ENCODE results near the gene PPAN.

The PPAN gene

DNA sequence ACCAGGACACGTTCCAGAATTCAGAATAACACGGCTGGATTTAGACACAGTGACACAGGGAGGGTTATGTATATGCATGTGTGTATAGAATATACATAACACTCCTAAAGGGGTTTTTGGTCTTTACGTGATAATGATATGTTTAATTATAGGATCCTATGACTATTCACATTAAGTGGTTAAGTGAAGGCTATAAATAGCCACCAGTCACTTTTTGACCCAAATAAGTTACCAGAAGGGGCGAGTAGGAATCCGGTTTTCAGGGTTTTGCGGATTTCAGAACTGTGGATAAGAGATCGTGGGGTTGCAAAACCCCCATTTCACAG is 10.6 kb upstream of the PPAN start:
- Histone ChIP-seq H3K4me1 (ENCODE audit: insufficient read depth, low read length) (no peaks in the 10 kb centered on the region), H3K9me3 (ENCODE audit: insufficient read depth, low read depth, low read length) (no peaks in the 10 kb centered on the region), H3K27ac (ENCODE audit: low read length) (no peak overlapping the region), H3K27me3 (ENCODE audit: insufficient read depth, low read length) (peaks cover 29% of the 10 kb centered on the region), H3K36me3 (ENCODE audit: insufficient read depth, low read depth, low read length) (no peaks in the 10 kb centered on the region), H3K9ac (ENCODE audit: low read depth, low read length) (no peak overlapping the region), H3K4me3 (ENCODE audit: low read length) (no peak overlapping the region)

DNA sequence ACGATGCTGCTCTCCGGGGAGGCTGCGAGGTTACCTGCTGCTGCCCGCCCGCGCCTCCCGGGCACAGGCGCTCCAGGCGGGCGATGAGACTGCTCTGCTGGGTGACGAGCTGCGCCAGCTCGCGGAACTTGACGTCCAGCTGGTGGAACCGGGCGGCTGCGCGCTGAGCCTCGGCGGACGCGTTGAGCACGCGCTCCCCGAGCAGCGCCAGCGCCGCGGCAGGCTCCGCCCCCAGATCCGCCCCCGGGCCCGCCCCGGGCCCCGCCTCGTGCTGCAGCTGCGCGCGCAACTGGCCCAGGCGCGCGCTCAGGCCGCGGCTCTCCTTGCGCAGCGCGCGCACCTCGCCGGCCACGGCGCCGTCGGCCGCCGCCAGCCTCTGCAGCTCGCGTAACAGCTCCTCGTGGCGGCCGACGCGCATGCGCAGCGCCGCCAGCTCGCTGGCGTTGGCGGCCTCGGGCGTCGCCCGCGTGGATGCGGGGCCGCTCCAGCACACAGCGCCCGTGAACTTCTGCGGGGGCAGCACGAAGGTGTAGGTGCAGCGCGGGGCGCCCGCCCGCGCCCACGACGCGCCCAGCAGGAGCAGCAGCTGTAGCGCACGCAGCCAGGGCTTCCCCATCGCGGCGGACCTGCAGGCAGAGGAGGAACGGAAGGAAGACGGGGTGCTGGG is 10.1 kb upstream of the PPAN start:
- Histone ChIP-seq H3K27me3 (ENCODE audit: insufficient read depth, low read length) (peaks cover 29% of the 10 kb centered on the region), H3K9me3 (ENCODE audit: insufficient read depth, low read depth, low read length) (no peaks in the 10 kb centered on the region), H3K4me3 (ENCODE audit: low read length) (peak overlapping the region; percentile 60; the same call in 1 of the 2 replicates), H3K27ac (ENCODE audit: low read length) (no peak overlapping the region), H3K4me1 (ENCODE audit: insufficient read depth, low read length) (no peaks in the 10 kb centered on the region), H3K9ac (ENCODE audit: low read depth, low read length) (peak overlapping the region; percentile 79; the same call in 1 of the 2 replicates), H3K36me3 (ENCODE audit: insufficient read depth, low read depth, low read length) (no peaks in the 10 kb centered on the region)

- Histone ChIP-seq H3K27ac (ENCODE audit: low read length) (no peak overlapping the region), H3K4me1 (ENCODE audit: insufficient read depth, low read length) (no peaks in the 10 kb centered on the region), H3K9ac (ENCODE audit: low read depth, low read length) (peak overlapping the region; percentile 79; the same call in 1 of the 2 replicates), H3K4me3 (ENCODE audit: low read length) (peak overlapping the region; percentile 60; the same call in 1 of the 2 replicates), H3K36me3 (ENCODE audit: insufficient read depth, low read depth, low read length) (no peaks in the 10 kb centered on the region), H3K27me3 (ENCODE audit: insufficient read depth, low read length) (peaks cover 29% of the 10 kb centered on the region), H3K9me3 (ENCODE audit: insufficient read depth, low read depth, low read length) (no peaks in the 10 kb centered on the region)
Observed at GRCh38 chr19:10096615-10096963, 9.6 kb upstream of the PPAN start.

- Histone ChIP-seq H3K4me1 (ENCODE audit: insufficient read depth, low read length) (no peaks in the 10 kb centered on the region), H3K9me3 (ENCODE audit: insufficient read depth, low read depth, low read length) (no peaks in the 10 kb centered on the region), H3K4me3 (ENCODE audit: low read length) (no peak overlapping the region), H3K36me3 (ENCODE audit: insufficient read depth, low read depth, low read length) (no peaks in the 10 kb centered on the region), H3K27ac (ENCODE audit: low read length) (no peak overlapping the region), H3K27me3 (ENCODE audit: insufficient read depth, low read length) (peaks cover 19% of the 10 kb centered on the region), H3K9ac (ENCODE audit: low read depth, low read length) (no peak overlapping the region)
Observed at GRCh38 chr19:10100163-10100785, 5.9 kb upstream of the PPAN start.

DNA sequence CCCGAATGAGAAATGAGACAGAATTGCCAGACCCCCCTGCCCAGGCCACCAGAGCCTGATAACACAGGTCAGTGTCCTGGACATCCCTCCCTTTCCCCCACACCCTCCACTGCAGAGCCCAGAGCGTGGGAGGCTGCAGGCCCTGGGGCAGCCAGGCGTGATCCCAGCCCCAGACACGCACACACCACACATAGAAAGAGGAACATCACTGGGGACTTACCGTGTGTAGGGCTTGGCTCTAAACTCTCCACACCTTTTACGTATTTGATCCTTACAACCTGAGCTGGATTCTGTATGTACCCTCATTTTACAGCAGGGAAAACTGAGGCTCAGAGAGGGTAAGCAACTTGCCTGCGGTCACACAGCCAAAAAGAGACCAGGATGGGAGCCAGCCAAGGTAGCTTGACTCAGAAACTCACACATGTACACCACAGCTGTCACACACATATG is 3.4 kb upstream of the PPAN start:
- Histone ChIP-seq H3K27ac (ENCODE audit: low read length) (no peak overlapping the region), H3K9me3 (ENCODE audit: insufficient read depth, low read depth, low read length) (no peaks in the 10 kb centered on the region), H3K27me3 (ENCODE audit: insufficient read depth, low read length) (no peaks in the 10 kb centered on the region), H3K4me1 (ENCODE audit: insufficient read depth, low read length) (no peaks in the 10 kb centered on the region; the same call in 1 of the 2 replicates), H3K9ac (ENCODE audit: low read depth, low read length) (no peak overlapping the region), H3K4me3 (ENCODE audit: low read length) (no peak overlapping the region), H3K36me3 (ENCODE audit: insufficient read depth, low read depth, low read length) (peaks cover 7% of the 10 kb centered on the region)

DNA sequence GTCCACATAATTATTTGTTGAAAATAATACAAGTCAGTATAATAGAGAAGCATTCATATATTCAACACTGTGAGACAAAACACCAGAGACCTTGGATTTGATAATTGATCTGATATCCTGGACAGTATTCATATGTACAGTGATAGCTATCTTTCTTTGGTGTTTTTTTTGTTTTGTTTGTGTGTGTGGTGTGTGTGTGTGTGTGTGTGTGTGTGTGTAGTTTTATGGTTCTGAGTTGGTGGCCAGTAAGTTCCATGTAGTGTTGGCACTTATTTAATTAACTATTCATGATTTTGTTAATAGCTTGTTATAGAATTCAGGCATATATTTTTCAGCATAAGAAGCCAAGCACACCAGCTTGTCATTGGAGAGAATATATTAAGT is 2.0 kb upstream of the PPAN start:
- Histone ChIP-seq H3K27ac (ENCODE audit: low read length) (no peak overlapping the region), H3K27me3 (ENCODE audit: insufficient read depth, low read length) (no peaks in the 10 kb centered on the region), H3K36me3 (ENCODE audit: insufficient read depth, low read depth, low read length) (peaks cover 20% of the 10 kb centered on the region), H3K4me3 (ENCODE audit: low read length) (no peak overlapping the region), H3K4me1 (ENCODE audit: insufficient read depth, low read length) (no peaks in the 10 kb centered on the region; the same call in 1 of the 2 replicates), H3K9me3 (ENCODE audit: insufficient read depth, low read depth, low read length) (no peaks in the 10 kb centered on the region), H3K9ac (ENCODE audit: low read depth, low read length) (no peak overlapping the region)

GRCh38 chr19:10104665-10105508 is 1.3 kb upstream of the PPAN start:
- Histone ChIP-seq H3K4me3 (ENCODE audit: low read length) (no peak overlapping the region), H3K9ac (ENCODE audit: low read depth, low read length) (no peak overlapping the region), H3K36me3 (ENCODE audit: insufficient read depth, low read depth, low read length) (peaks cover 28% of the 10 kb centered on the region), H3K9me3 (ENCODE audit: insufficient read depth, low read depth, low read length) (no peaks in the 10 kb centered on the region), H3K27me3 (ENCODE audit: insufficient read depth, low read length) (no peaks in the 10 kb centered on the region), H3K4me1 (ENCODE audit: insufficient read depth, low read length) (no peaks in the 10 kb centered on the region; the same call in 1 of the 2 replicates), H3K27ac (ENCODE audit: low read length) (no peak overlapping the region)

- no peaks in the 10 kb centered on the region; the same call in 1 of the 2 replicates for H3K4me1 ChIP-seq (ENCODE audit: insufficient read depth, low read length)
- H3K27ac ChIP-seq (ENCODE audit: low read length) = no peak overlapping the region
- peak overlapping the region; percentile 96; the same call in 1 of the 2 replicates for H3K9ac ChIP-seq (ENCODE audit: low read depth, low read length)
- H3K9me3 ChIP-seq (ENCODE audit: insufficient read depth, low read depth, low read length) = no peaks in the 10 kb centered on the region
- no peaks in the 10 kb centered on the region for H3K27me3 ChIP-seq (ENCODE audit: insufficient read depth, low read length)
- peaks cover 35% of the 10 kb centered on the region for H3K36me3 ChIP-seq (ENCODE audit: insufficient read depth, low read depth, low read length)
- peak overlapping the region; percentile 98; the same call in 1 of the 2 replicates for H3K4me3 ChIP-seq (ENCODE audit: low read length)
Observed at GRCh38 chr19:10105509-10106099, 558 bp upstream of the PPAN start.

DNA sequence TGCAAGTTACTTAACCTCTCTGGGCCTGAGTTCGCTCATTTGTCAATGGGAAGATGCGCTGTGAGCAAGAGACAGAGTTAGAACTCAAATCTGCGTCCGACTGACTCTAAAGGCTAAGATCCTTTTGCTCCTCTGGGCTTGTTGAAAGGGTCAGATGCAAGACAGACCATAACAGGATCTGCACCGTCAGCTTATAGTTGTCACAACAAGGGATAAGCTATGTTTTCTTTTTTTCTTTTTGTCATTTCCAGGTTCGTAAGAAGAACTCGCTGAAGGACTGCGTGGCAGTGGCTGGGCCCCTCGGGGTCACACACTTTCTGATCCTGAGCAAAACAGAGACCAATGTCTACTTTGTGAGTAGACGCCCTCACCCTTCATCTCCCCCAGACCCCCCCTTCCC is 1.1 kb downstream of the PPAN start:
- peak overlapping the region; percentile 98 for H3K4me3 ChIP-seq (ENCODE audit: low read length)
- peaks cover 46% of the 10 kb centered on the region for H3K36me3 ChIP-seq (ENCODE audit: insufficient read depth, low read depth, low read length)
- no peaks in the 10 kb centered on the region for H3K27me3 ChIP-seq (ENCODE audit: insufficient read depth, low read length)
- H3K27ac ChIP-seq (ENCODE audit: low read length) = no peak overlapping the region
- no peaks in the 10 kb centered on the region for H3K9me3 ChIP-seq (ENCODE audit: insufficient read depth, low read depth, low read length)
- peak overlapping the region; percentile 96; the same call in 1 of the 2 replicates for H3K9ac ChIP-seq (ENCODE audit: low read depth, low read length)
- H3K4me1 ChIP-seq (ENCODE audit: insufficient read depth, low read length) = no peaks in the 10 kb centered on the region; the same call in 1 of the 2 replicates

GRCh38 chr19:10107817-10108367 is 1.7 kb downstream of the PPAN start:
- Histone ChIP-seq H3K9me3 (ENCODE audit: insufficient read depth, low read depth, low read length) (no peaks in the 10 kb centered on the region), H3K27me3 (ENCODE audit: insufficient read depth, low read length) (no peaks in the 10 kb centered on the region), H3K27ac (ENCODE audit: low read length) (no peak overlapping the region), H3K4me3 (ENCODE audit: low read length) (peak overlapping the region; percentile 98; the same call in 1 of the 2 replicates), H3K4me1 (ENCODE audit: insufficient read depth, low read length) (no peaks in the 10 kb centered on the region; the same call in 1 of the 2 replicates), H3K36me3 (ENCODE audit: insufficient read depth, low read depth, low read length) (peaks cover 46% of the 10 kb centered on the region), H3K9ac (ENCODE audit: low read depth, low read length) (no peak overlapping the region)

DNA sequence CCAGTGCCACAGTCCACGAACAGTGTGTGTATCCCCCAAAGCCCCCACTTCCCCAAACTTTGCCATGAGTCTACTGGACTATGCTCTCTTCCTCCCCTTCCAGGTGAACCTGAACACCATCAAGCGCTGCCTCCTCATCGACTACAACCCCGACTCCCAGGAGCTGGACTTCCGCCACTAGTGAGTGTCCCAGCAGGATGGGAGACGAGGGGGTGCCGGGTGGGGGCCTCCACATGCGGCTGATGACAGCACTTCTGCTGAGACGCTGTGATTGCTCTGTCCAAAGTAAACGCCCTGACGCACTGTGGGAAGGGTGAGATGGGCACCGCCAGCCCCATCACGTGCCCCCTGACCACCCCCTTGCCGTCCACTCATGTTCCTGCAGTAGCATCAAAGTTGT is 3.4 kb downstream of the PPAN start:
- no peaks in the 10 kb centered on the region; the same call in 1 of the 2 replicates for H3K4me1 ChIP-seq (ENCODE audit: insufficient read depth, low read length)
- no peak overlapping the region for H3K27ac ChIP-seq (ENCODE audit: low read length)
- H3K4me3 ChIP-seq (ENCODE audit: low read length) = no peak overlapping the region
- H3K9me3 ChIP-seq (ENCODE audit: insufficient read depth, low read depth, low read length) = no peaks in the 10 kb centered on the region
- H3K9ac ChIP-seq (ENCODE audit: low read depth, low read length) = no peak overlapping the region
- peaks cover 52% of the 10 kb centered on the region for H3K36me3 ChIP-seq (ENCODE audit: insufficient read depth, low read depth, low read length)
- H3K27me3 ChIP-seq (ENCODE audit: insufficient read depth, low read length) = no peaks in the 10 kb centered on the region
